H9 (cell line): Measurements from ENCODE around the gene TMEM119. TPM values are rescaled to one million over a fixed set of nuclear protein-coding genes. Genes with fewer than 3 reads are reported as not detected.

ENCODE experiments used
- DNase-seq: peaks from one replicate; pipeline ENCODE4 v3.0.0-alpha.2; 2017
- H2AFZ ChIP-seq: one replicate; pipeline ENCODE4 v1.6.1; 2013; ENCODE audit warnings: mild to moderate bottlenecking, low read length, control low read depth, moderate library complexity
- H2AK5ac ChIP-seq: 2 replicates; pipeline ENCODE4 v1.6.1; 2013; ENCODE audit warnings: low read length, control low read depth, mixed read lengths; ENCODE audit not compliant: insufficient read length
- H2BK120ac ChIP-seq: one replicate; pipeline ENCODE4 v1.6.1; 2013; ENCODE audit warnings: low read depth, mild to moderate bottlenecking, low read length, control low read depth, inconsistent platforms; ENCODE audit not compliant: poor library complexity, severe bottlenecking
- H2BK12ac ChIP-seq: 2 replicates; pipeline ENCODE4 v1.6.1; 2013; ENCODE audit warnings: low read length, control low read depth, mixed read lengths, low read depth; ENCODE audit not compliant: insufficient read length
- H2BK15ac ChIP-seq: 2 replicates; pipeline ENCODE4 v1.6.1; 2013; ENCODE audit warnings: low read depth, low read length, control low read depth
- H2BK20ac ChIP-seq: one replicate; pipeline ENCODE4 v1.6.1; 2013; ENCODE audit warnings: low read depth, mild to moderate bottlenecking, low read length, control low read depth, inconsistent platforms; ENCODE audit not compliant: poor library complexity, severe bottlenecking
- H2BK5ac ChIP-seq: 2 replicates; pipeline ENCODE4 v1.6.1; 2013; ENCODE audit warnings: low read length, control low read depth, mixed read lengths; ENCODE audit not compliant: insufficient read length
- H3K14ac ChIP-seq: 2 replicates; pipeline ENCODE4 v1.6.1; 2013; ENCODE audit warnings: low read length, control low read depth; ENCODE audit not compliant: insufficient read depth
- H3K18ac ChIP-seq: 2 replicates; pipeline ENCODE4 v1.6.1; 2013; ENCODE audit warnings: low read depth, mild to moderate bottlenecking, mixed read lengths, low read length, control low read depth; ENCODE audit not compliant: insufficient read length
- H3K23ac ChIP-seq: 2 replicates; pipeline ENCODE4 v1.6.1; 2013; ENCODE audit warnings: low read length, control low read depth, mixed read lengths, low read depth; ENCODE audit not compliant: insufficient read length
- H3K23me2 ChIP-seq: 2 replicates; pipeline ENCODE4 v1.6.1; 2013; ENCODE audit warnings: low read depth, mild to moderate bottlenecking, mixed read lengths, low read length, control low read depth; ENCODE audit not compliant: insufficient read length, poor library complexity, severe bottlenecking
- H3K27ac ChIP-seq: 2 replicates; pipeline ENCODE4 v1.5.1; 2013; ENCODE audit warnings: low read length, control low read depth, mixed read lengths, low read depth; ENCODE audit not compliant: insufficient read length
- H3K27me3 ChIP-seq: 2 replicates; pipeline ENCODE4 v1.6.1; 2013; ENCODE audit warnings: low read length, control low read depth, inconsistent platforms; ENCODE audit not compliant: insufficient read depth
- H3K4ac ChIP-seq: 2 replicates; pipeline ENCODE4 v1.6.1; 2013; ENCODE audit warnings: low read depth, mild to moderate bottlenecking, control low read depth, inconsistent platforms, low read length, moderate library complexity
- H3K4me1 ChIP-seq: 2 replicates; pipeline ENCODE4 v1.6.1; 2013; ENCODE audit warnings: low read length, control low read depth, inconsistent platforms; ENCODE audit not compliant: insufficient read depth
- H3K4me2 ChIP-seq: 2 replicates; pipeline ENCODE4 v1.6.1; 2013; ENCODE audit warnings: low read length, control low read depth, mixed read lengths; ENCODE audit not compliant: insufficient read length, insufficient read depth
- H3K56ac ChIP-seq: 2 replicates; pipeline ENCODE4 v1.6.1; 2013; ENCODE audit warnings: low read depth, mild to moderate bottlenecking, mixed read lengths, low read length, control low read depth; ENCODE audit not compliant: insufficient read length
- H3K79me1 ChIP-seq: 2 replicates; pipeline ENCODE4 v1.6.1; 2013; ENCODE audit warnings: low read depth, mild to moderate bottlenecking, moderate library complexity, low read length, control low read depth, inconsistent platforms; ENCODE audit not compliant: insufficient read depth, poor library complexity, severe bottlenecking
- H3K79me2 ChIP-seq: 2 replicates; pipeline ENCODE4 v1.6.1; 2013; ENCODE audit warnings: low read length, control low read depth, inconsistent platforms; ENCODE audit not compliant: insufficient read depth
- H3K9ac ChIP-seq: 2 replicates; pipeline ENCODE4 v1.6.1; 2013; ENCODE audit warnings: low read length, control low read depth, mixed read lengths; ENCODE audit not compliant: insufficient read length; ENCODE audit errors: extremely low read depth
- H3K9me3 ChIP-seq: one replicate; pipeline ENCODE4 v1.6.1; 2013; ENCODE audit warnings: low read depth, low read length, inconsistent platforms; ENCODE audit not compliant: control insufficient read depth
- H3T11ph ChIP-seq: one replicate; pipeline ENCODE4 v1.6.1; 2013; ENCODE audit warnings: mild to moderate bottlenecking, low read length, control low read depth, inconsistent platforms
- H4K20me1 ChIP-seq: one replicate; pipeline ENCODE4 v1.6.1; 2013; ENCODE audit not compliant: control insufficient read depth, insufficient read length, insufficient read depth
- H4K5ac ChIP-seq: 2 replicates; pipeline ENCODE4 v1.6.1; 2013; ENCODE audit warnings: low read depth, mild to moderate bottlenecking, mixed read lengths, low read length, control low read depth; ENCODE audit not compliant: insufficient read length
- H4K8ac ChIP-seq: replicated peaks from 2 replicates; pipeline ENCODE4 v1.6.1; 2013; ENCODE audit warnings: low read length, control low read depth, mixed read lengths, low read depth; ENCODE audit not compliant: insufficient read length
- H4K91ac ChIP-seq: 2 replicates; pipeline ENCODE4 v1.6.1; 2013; ENCODE audit warnings: low read depth, mild to moderate bottlenecking, moderate library complexity, mixed read lengths, low read length, control low read depth; ENCODE audit not compliant: insufficient read length
- H3K27ac Mint-ChIP-seq, 3 experiments: 2 replicates in 2 of 3; 3 replicates in 1 of 3; pipeline ENCODE4 v1.8.0; 2020 to 2021; ENCODE audit warnings: mixed read lengths in 3 of 3, mild to moderate bottlenecking in 1 of 3, moderate library complexity in 1 of 3
- H3K27me3 Mint-ChIP-seq: 2 replicates; pipeline ENCODE4 v1.8.0; 2021; ENCODE audit warnings: low read depth, mild to moderate bottlenecking, moderate library complexity, mixed read lengths
- H3K36me3 Mint-ChIP-seq, 3 experiments: 2 replicates in 2 of 3; 3 replicates in 1 of 3; pipeline ENCODE4 v1.8.0; 2020 to 2021; ENCODE audit warnings: low read depth in 3 of 3, mixed read lengths in 3 of 3; ENCODE audit not compliant: insufficient read depth in 1 of 3
- H3K4me1 Mint-ChIP-seq, 2 experiments: 2 replicates each; pipeline ENCODE4 v1.8.0; 2020; ENCODE audit warnings: mixed read lengths in 2 of 2
- H3K4me3 Mint-ChIP-seq, 2 experiments: 2 replicates in 1 of 2; 3 replicates in 1 of 2; pipeline ENCODE4 v1.8.0; 2020 to 2021; ENCODE audit warnings: mild to moderate bottlenecking in 2 of 2, mixed read lengths in 2 of 2, moderate library complexity in 1 of 2
- H3K9me3 Mint-ChIP-seq, 2 experiments: 2 replicates in 1 of 2; 3 replicates in 1 of 2; pipeline ENCODE4 v1.8.0; 2020; ENCODE audit warnings: mild to moderate bottlenecking in 2 of 2, mixed read lengths in 2 of 2, moderate library complexity in 1 of 2
- CTCF ChIP-seq: fragments of 200-600 bp; sonication (generic); conservative IDR thresholded peaks from 3 replicates; pipeline ENCODE4 v1.8.0; 2021; ENCODE audit warnings: antibody characterized with exemption, mild to moderate bottlenecking
- WGBS: extraction: QIAGEN DNeasy Blood & Tissue Kit; methylation state at CpG from one replicate; pipeline ENCODE4 v1.1.7; 2013; ENCODE audit warnings: missing lambda C conversion rate, low lambda C conversion rate, mixed read lengths; ENCODE audit not compliant: insufficient read length; ENCODE audit errors: extremely low coverage; 5-methylcytosine and 5-hydroxymethylcytosine counted together
- total RNA-seq: library from RNA; stranded (reverse); gene quantifications from 2 replicates; pipeline ENCODE4 v1.2.1, GENCODE V29; 2021

TMEM119 gene
- total RNA-seq, 1 experiment from 2014 or later: not detected

GRCh38 chr12:108642269-108642870 lies 44.5 kb upstream of the TMEM119 start:
- no peak overlapping the region for H3K56ac ChIP-seq
- no peak overlapping the region for H3K9ac ChIP-seq
- H3K27ac Mint-ChIP-seq: peak overlapping the region in 2 of 3 experiments; percentile 6 to 75; a peak in 4 of 7 replicates
- H3K4me1 ChIP-seq: peaks cover 4% of the 10 kb centered on the region; the same call in 1 of the 2 replicates
- no peak overlapping the region for H3K23ac ChIP-seq
- no peak overlapping the region for H2BK15ac ChIP-seq
- H3K4me3 Mint-ChIP-seq: no peak overlapping the region
- no peak overlapping the region for H2BK20ac ChIP-seq
- H3K14ac ChIP-seq: no peak overlapping the region
- no peaks in the 10 kb centered on the region for H3K9me3 Mint-ChIP-seq
- no peak overlapping the region for H3K4me2 ChIP-seq
- H2AFZ ChIP-seq: no peak overlapping the region
- peaks cover 10 to 37% (median 24%) of the 10 kb centered on the region in 3 experiments for H3K36me3 Mint-ChIP-seq
- H2BK120ac ChIP-seq: no peak overlapping the region
- H2BK5ac ChIP-seq: no peak overlapping the region
- no peak overlapping the region for H4K5ac ChIP-seq
- no peak overlapping the region for H3K18ac ChIP-seq
- H3K4me1 Mint-ChIP-seq: peaks cover 46 to 47% of the 10 kb centered on the region in 2 experiments
- H3K27me3 Mint-ChIP-seq: no peaks in the 10 kb centered on the region
- no peak for TF ChIP-seq CTCF
- no peak overlapping the region for H4K8ac ChIP-seq
- H2AK5ac ChIP-seq: no peak overlapping the region
- no peaks in the 10 kb centered on the region for H4K20me1 ChIP-seq
- no CpG with 5 or more reads among the region's 16 CpGs for WGBS
- no peak overlapping the region for H3T11ph ChIP-seq
- no peak overlapping the region for H2BK12ac ChIP-seq
- H3K27ac ChIP-seq: no peak overlapping the region
- H3K4ac ChIP-seq: no peak overlapping the region
- no peaks in the 10 kb centered on the region for H3K9me3 ChIP-seq
- no peak overlapping the region for H4K91ac ChIP-seq
- no peak for DNase-seq
- H3K27me3 ChIP-seq: no peaks in the 10 kb centered on the region
- H3K79me1 ChIP-seq: no peaks in the 10 kb centered on the region
- H3K23me2 ChIP-seq: no peaks in the 10 kb centered on the region
- no peaks in the 10 kb centered on the region for H3K79me2 ChIP-seq
